B cell (primary cell): ENCODE data around the gene CDAN1. TPM values are rescaled to one million over a fixed set of nuclear protein-coding genes. Genes with fewer than 3 reads are reported as not detected.

Experiments used
- ATAC-seq: fragments of 200-7000 bp; cut with Tn5 transposase; one replicate; pipeline ENCODE4 v1.10.0; 2021; ENCODE audit warnings: low read depth, mild to moderate bottlenecking, moderate number of reproducible peaks, moderate library complexity
- CTCF ChIA-PET: fragments of 350-600 bp; sonication (Branson Sonifier 250); formaldehyde crosslinking; loops from one replicate; lab custom pipeline; 2021; ENCODE audit warnings: antibody characterized with exemption, inconsistent platforms; lab: Charles Lee
- POLR2A ChIA-PET: fragments of 350-600 bp; sonication (Branson Sonifier 250); formaldehyde crosslinking; loops from one replicate; lab custom pipeline; 2021; ENCODE audit warnings: antibody characterized with exemption; lab: Charles Lee
- DNase-seq: peaks from one replicate; pipeline ENCODE4 v3.0.0; 2013
- H2AFZ ChIP-seq: 2 replicates; pipeline ENCODE4 v1.6.1; 2012; ENCODE audit warnings: mild to moderate bottlenecking, low read depth, low read length; ENCODE audit not compliant: insufficient read depth, poor library complexity, severe bottlenecking
- H3K27ac ChIP-seq, 2 donors: 1 replicate in 1 of 2; 2 replicates in 1 of 2; pipeline ENCODE4 v1.5.1; 2012 to 2013; ENCODE audit warnings: low read length in 2 of 2, mild to moderate bottlenecking in 2 of 2, moderate library complexity in 1 of 2
- H3K27me3 ChIP-seq, 4 experiments: fragments of 200-600 bp in 1 of 4; sonication (generic) in 1 of 4; replicated peaks in 1 of 4; 1 replicate in 2 of 4; 2 replicates in 2 of 4; pipeline versions ENCODE4 v1.6.1 to v1.7.0; 2013 to 2016; ENCODE audit warnings: low read length in 3 of 4, mild to moderate bottlenecking in 2 of 4, mixed read lengths in 1 of 4, moderate library complexity in 1 of 4; ENCODE audit not compliant: insufficient read depth in 4 of 4, control insufficient read depth in 3 of 4; ENCODE audit errors: control extremely low read depth in 1 of 4
- H3K36me3 ChIP-seq, 2 experiments: replicated peaks in 1 of 2; 1 replicate in 1 of 2; 2 replicates in 1 of 2; pipeline versions ENCODE4 v1.6.1 to v1.7.1; 2013; ENCODE audit warnings: low read length in 1 of 2; ENCODE audit not compliant: insufficient read depth in 2 of 2, control insufficient read depth in 1 of 2; ENCODE audit errors: control extremely low read depth in 1 of 2, extremely low read depth in 1 of 2
- H3K4me1 ChIP-seq, 2 donors: fragments of 200-600 bp in 1 of 2; sonication (generic) in 1 of 2; 1 replicate in 1 of 2; 2 replicates in 1 of 2; pipeline versions ENCODE4 v1.5.1 to v1.6.1; 2013 to 2017; ENCODE audit warnings: low read length in 2 of 2; ENCODE audit not compliant: control insufficient read depth in 2 of 2, insufficient read depth in 2 of 2
- H3K4me2 ChIP-seq: replicated peaks from 2 replicates; pipeline ENCODE3; 2012; ENCODE audit warnings: mild to moderate bottlenecking, low read depth, low read length; ENCODE audit not compliant: poor library complexity, severe bottlenecking
- H3K4me3 ChIP-seq, 5 experiments: fragments of 200-600 bp in 1 of 5; sonication (generic) in 1 of 5; 1 replicate in 3 of 5; 2 replicates in 2 of 5; pipeline versions ENCODE4 v1.5.1 to v1.7.0; 2011 to 2016; ENCODE audit warnings: low read length in 4 of 5, mild to moderate bottlenecking in 4 of 5, low read depth in 2 of 5, control low read depth in 1 of 5, moderate library complexity in 1 of 5; ENCODE audit not compliant: insufficient read depth in 1 of 5; ENCODE audit errors: control extremely low read depth in 1 of 5, extremely low read depth in 1 of 5
- H3K79me2 ChIP-seq: fragments of 200-600 bp; sonication (generic); one replicate; pipeline ENCODE4 v1.6.0; 2016; ENCODE audit warnings: low read length; ENCODE audit not compliant: control insufficient read depth, insufficient read depth
- H3K9ac ChIP-seq: fragments of 200-600 bp; sonication (generic); 2 replicates; pipeline ENCODE4 v1.6.1; 2017; ENCODE audit warnings: mild to moderate bottlenecking, low read length, moderate library complexity
- H3K9me3 ChIP-seq, 3 donors: one replicate each; pipeline versions ENCODE4 v1.6.1 to v1.7.1; 2013; ENCODE audit warnings: low read length in 2 of 3; ENCODE audit not compliant: control insufficient read depth in 2 of 3, insufficient read depth in 1 of 3; ENCODE audit errors: control extremely low read depth in 1 of 3
- H4K20me1 ChIP-seq: 2 replicates; pipeline ENCODE4 v1.6.0; 2012; ENCODE audit warnings: mild to moderate bottlenecking, low read length; ENCODE audit not compliant: insufficient read depth, control insufficient read depth, poor library complexity, severe bottlenecking
- H3K27ac Mint-ChIP-seq: one replicate; pipeline ENCODE4 v1.8.0; 2021; ENCODE audit warnings: mixed read lengths
- H3K27me3 Mint-ChIP-seq: one replicate; pipeline ENCODE4 v1.8.0; 2021; ENCODE audit warnings: mixed read lengths
- H3K4me1 Mint-ChIP-seq: one replicate; pipeline ENCODE4 v1.8.0; 2021; ENCODE audit warnings: mixed read lengths
- H3K4me3 Mint-ChIP-seq: one replicate; pipeline ENCODE4 v1.8.0; 2021; ENCODE audit warnings: mixed read lengths
- H3K9me3 Mint-ChIP-seq: one replicate; pipeline ENCODE4 v1.8.0; 2022; ENCODE audit warnings: mixed read lengths; ENCODE audit not compliant: insufficient read depth
- CTCF ChIP-seq: fragments of 200-600 bp; IDR thresholded peaks from one replicate; pipeline ENCODE4 v1.8.0; 2022; ENCODE audit warnings: antibody characterized with exemption, mild to moderate bottlenecking
- EZH2 ChIP-seq: IDR thresholded peaks from 2 replicates; pipeline ENCODE4 v1.6.1; 2012; ENCODE audit warnings: borderline replicate concordance, low read depth, mild to moderate bottlenecking, moderate library complexity, low read length; ENCODE audit not compliant: insufficient read depth, poor library complexity, severe bottlenecking
- WGBS: methylation state at CpG from one replicate; pipeline ENCODE4 v1.1.5; 2013; ENCODE audit warnings: missing lambda C conversion rate; ENCODE audit not compliant: insufficient coverage; 5-methylcytosine and 5-hydroxymethylcytosine counted together
- intact Hi-C: fragments of 100-400 bp; cut with micrococcal nuclease; formaldehyde crosslinking; loops from one replicate; pipeline ENCODE4 v1.10.0; 2022
- polyA plus RNA-seq: library from polyadenylated mRNA; depleted of rRNA; stranded (reverse); fragments of >200 nt; gene quantifications from 2 replicates; pipeline ENCODE4 v1.2.3, GENCODE V29; 2012
- total RNA-seq, 2 donors: library from RNA; stranded (reverse); fragments of 120-200 nt in 1 of 2; gene quantifications; 1 replicate in 1 of 2; 2 replicates in 1 of 2; pipeline versions ENCODE4 v1.2.3 to v1.2.4, GENCODE V29; 2013 to 2022

The CDAN1 gene
- total and polyA plus RNA-seq, 2 donors (not counting 1 experiment from before 2014, with no cell fraction given), result 11.7 to 31.8 TPM

- no peak for DNase-seq
- WGBS, result 90% methylated on average over 3 of the region's 3 CpGs
- Histone ChIP-seq H3K4me2 (no peak overlapping the region), H3K4me3 (no peak overlapping the region), H3K9ac (no peak overlapping the region), H3K79me2 (no peaks in the 10 kb centered on the region), H4K20me1 (no peaks in the 10 kb centered on the region), H3K9me3 (no peaks in the 10 kb centered on the region), H3K27me3 (no peaks in the 10 kb centered on the region), H2AFZ (no peak overlapping the region), H3K27ac (no peak overlapping the region), H3K4me1 (no peaks in the 10 kb centered on the region), H3K36me3 (peaks cover 0 to 13% of the 10 kb centered on the region in 2 experiments)
- no peak overlapping the region for H3K4me3 Mint-ChIP-seq
- no peaks in the 10 kb centered on the region for H3K9me3 Mint-ChIP-seq
- ATAC-seq, result no peak
- CTCF ChIA-PET, result no interaction called here
- TF ChIP-seq EZH2 (no peak), CTCF (no peak)
- no peaks in the 10 kb centered on the region for H3K27me3 Mint-ChIP-seq
- H3K27ac Mint-ChIP-seq, result no peak overlapping the region
- intact Hi-C loops, result no loop called here
- H3K4me1 Mint-ChIP-seq, result no peaks in the 10 kb centered on the region
- POLR2A ChIA-PET, result no interaction called here
Measured at GRCh38 chr15:42688301-42688700, 48.6 kb downstream of the CDAN1 start.

- CTCF ChIA-PET, result no interaction called here
- H3K4me1 Mint-ChIP-seq, result no peaks in the 10 kb centered on the region
- Histone ChIP-seq H3K79me2 (no peaks in the 10 kb centered on the region), H3K27me3 (no peaks in the 10 kb centered on the region), H3K36me3 (peaks cover 0 to 16% of the 10 kb centered on the region in 2 experiments), H2AFZ (no peak overlapping the region), H3K4me3 (no peak overlapping the region), H3K4me2 (no peak overlapping the region), H3K9ac (no peak overlapping the region), H3K4me1 (no peaks in the 10 kb centered on the region), H3K27ac (no peak overlapping the region), H4K20me1 (no peaks in the 10 kb centered on the region), H3K9me3 (no peaks in the 10 kb centered on the region)
- H3K27ac Mint-ChIP-seq, result no peak overlapping the region
- POLR2A ChIA-PET, result no interaction called here
- ATAC-seq (no peak), DNase-seq (no peak)
- intact Hi-C loops, result no loop called here
- TF ChIP-seq CTCF (no peak), EZH2 (no peak)
- no peaks in the 10 kb centered on the region for H3K9me3 Mint-ChIP-seq
- WGBS, result no CpG with 5 or more reads among the region's 4 CpGs
- no peak overlapping the region for H3K4me3 Mint-ChIP-seq
- no peaks in the 10 kb centered on the region for H3K27me3 Mint-ChIP-seq
Measured at GRCh38 chr15:42687740-42688139, 49.2 kb downstream of the CDAN1 start.
